Mucosa of gallbladder (tissue), 1 donor: Measurements from ENCODE around the gene ODC1. TPM values are rescaled to one million over a fixed set of nuclear protein-coding genes. Genes with fewer than 3 reads are reported as not detected.
A peak's percentile ranks its signal among the peaks of the same experiment; 100 is the strongest.
"Not testable (repeated sequence)": the region's sequence is repeated elsewhere in the genome, so short reads cannot be mapped to it uniquely, and the experiment has no call there.

Source experiments
- DNase-seq: peaks from one replicate; pipeline ENCODE4 v3.0.0-alpha.2; 2020; ENCODE audit warnings: low spot score
- total RNA-seq: library from RNA; stranded (reverse); gene quantifications from one replicate; pipeline ENCODE4 v1.2.1, GENCODE V29; 2021
- donor health status: DM: no; HTN: no; CAD: no.

Gene ODC1
- total RNA-seq, result 48.7 TPM

DNA sequence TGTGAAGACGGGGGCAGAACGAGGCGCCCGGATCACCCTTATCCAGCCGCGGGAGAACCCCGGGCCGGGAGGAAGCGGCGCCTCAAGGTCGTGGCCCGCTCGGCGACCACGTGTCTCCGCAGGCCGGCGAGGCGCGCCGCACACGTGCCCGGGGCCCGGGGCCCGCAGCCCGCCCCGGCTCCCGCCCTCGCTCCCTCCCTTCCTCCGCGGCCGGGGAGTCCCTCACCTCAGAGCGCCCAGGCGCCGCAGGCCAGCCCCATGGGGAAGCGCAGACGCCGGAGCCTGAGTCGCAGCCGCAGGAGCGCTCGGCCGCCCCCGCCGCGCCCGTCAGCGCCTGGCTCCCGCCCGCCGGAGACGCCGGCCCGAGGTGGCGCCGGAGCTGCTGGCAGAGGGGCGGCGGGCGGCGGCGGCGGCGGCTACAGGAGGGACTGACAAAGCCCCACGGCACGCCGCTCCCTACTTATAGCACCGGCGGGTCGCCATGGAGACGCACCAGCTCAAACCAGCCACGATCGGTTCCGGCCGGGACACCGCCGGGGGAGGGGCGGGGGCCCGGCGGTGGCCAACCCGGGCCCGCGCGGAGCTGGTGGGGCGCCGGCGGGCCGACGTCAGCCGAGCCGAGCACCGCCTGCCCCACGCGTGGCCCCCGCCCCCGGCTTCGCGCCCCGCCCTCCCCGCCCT lies at the start of gene ODC1:
Gene ODC1, minus strand, starts transcription at position 433 of the 681 bp plus-strand sequence. CDS start 3,295 bp downstream, outside the sequence.
- DNase-seq, result peak; percentile 96

DNA sequence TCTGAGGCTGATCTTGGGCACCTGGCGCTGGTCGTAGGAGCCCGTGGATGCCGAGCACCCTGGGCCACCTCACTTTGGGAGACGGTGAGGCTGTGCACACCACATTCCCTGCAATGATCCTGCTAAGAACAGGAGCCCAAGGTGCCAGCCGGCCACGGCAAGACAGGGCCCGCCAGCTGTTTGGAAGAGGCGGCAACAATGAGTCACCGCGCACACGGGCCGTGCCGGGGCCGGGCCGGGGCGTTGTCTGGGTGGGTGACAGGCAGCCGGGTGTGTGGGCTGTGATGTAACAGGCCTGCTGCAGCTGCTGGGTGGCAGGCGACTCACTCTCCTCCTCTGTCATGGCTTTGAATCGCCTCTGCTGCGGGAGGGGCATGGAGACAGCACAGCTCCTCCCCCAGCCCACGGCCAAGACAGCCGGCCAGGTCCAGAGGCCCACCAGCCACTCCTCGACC lies 49.7 kb upstream of the ODC1 start:
- DNase-seq, result peak; percentile 38

DNA sequence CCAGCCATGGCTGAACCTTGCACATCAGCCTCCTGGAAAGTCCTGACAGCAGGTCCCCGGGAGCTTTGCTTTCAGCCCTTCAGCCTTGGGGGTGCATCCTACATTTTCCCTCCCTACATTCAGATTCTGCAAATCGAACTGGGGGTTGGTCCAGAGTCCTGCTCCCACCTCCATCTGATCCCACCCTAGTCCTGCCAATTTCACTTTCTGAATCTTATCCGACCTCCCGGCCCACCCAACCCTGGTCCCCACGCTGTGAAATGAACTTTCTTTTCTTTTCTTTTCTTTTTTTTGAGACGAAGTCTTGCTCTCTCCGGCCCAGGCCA lies 47.8 kb upstream of the ODC1 start:
- no peak for DNase-seq

DNA sequence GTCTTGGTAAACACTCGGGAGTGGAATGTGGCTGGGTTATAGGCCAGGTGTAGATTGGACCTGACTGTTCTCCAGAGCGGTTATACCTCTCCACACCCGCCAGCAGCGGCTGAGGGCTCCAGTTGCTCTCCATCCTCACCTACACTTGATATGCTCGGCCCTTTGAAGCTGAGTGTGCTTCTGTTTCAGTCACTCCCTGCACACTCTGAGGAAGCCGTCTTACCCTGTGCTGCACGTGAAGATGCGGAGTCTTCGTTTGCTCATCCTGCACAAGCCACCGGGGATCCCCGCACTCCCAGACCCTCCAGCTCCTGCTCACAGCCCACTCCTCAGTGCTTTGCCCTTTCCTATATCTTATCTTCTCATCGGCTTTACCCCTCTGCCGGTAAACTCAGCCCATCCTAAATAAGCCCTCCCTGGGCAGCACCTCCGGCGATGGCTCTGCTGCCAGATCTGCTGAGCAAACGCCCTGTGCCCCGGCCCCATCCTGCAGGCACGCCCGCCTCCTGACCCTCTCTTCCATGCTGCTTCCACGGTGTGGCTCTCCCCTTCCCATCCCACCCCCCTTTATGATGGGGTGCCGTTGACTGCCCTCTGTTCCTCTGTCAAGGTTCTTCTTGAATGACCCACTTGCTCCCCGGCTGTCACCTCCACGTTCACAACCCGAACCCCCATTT lies 47.3 kb upstream of the ODC1 start:
- DNase-seq, result no peak

DNA sequence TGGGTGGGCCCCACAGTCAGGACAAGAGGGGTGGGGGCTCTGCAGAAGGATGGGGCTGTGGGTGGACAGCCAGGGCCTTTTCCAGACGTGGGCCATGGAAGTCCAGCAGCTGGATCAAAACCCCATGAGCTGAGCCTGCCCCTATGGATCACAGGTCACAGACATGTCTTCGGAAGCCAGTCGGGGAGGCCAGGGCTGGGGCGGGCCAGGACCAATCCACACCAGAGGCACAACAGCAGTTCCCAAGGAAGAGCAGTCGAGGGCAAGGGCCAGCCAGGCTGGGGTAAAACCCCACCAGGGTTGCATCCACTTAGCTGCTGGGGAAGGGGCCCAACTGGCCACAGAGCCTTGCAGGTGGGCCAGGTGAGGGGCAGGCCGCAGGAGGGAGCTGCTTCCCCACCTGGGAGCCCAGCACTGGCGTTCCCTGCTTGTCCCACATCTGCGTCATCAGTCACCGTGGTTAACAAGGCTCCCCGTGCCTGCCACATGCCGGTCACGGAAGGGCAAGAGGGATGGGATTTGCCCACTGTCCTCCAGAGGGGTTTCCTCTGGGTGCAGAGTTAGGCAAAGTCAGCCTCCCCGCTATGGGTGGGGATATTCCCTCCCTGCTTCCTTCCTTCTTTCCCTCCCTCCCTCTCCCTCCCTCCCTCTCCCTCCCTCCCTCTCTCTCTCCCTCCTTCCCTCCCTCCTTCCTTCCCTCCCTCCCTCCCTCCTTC lies 46.4 kb upstream of the ODC1 start:
- no peak for DNase-seq

DNA sequence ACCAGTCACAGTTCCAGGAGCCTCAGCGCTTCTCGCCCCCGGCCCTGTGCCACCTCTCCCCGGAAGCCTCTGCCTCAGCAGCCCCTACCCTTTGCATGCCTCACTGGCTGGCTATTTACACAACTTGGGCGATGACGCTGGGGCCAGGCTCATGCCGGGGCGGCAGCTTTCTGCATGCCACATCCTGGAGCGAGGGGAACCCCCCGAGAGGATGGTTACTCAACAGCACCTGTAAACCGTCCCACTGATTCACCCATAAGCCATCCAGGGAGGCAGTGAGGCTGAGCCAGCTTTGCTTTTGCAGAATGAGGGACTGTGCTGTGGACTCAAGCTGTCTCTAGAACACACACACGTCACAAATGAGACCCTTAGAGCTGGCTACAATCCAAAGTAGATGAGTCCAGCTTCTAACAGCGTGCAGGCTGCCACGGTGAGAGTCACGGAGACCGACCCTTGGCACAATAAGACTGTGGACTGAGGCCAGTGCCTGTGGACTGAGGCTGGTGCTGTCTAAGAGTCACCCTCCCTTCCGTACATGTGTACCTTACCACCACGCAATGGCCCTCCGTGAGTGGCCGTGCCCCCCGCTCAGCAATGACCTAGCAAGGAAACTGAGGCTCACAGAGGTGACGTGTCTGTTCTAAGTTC lies 45.6 kb upstream of the ODC1 start:
- DNase-seq, result peak; percentile 40

DNA sequence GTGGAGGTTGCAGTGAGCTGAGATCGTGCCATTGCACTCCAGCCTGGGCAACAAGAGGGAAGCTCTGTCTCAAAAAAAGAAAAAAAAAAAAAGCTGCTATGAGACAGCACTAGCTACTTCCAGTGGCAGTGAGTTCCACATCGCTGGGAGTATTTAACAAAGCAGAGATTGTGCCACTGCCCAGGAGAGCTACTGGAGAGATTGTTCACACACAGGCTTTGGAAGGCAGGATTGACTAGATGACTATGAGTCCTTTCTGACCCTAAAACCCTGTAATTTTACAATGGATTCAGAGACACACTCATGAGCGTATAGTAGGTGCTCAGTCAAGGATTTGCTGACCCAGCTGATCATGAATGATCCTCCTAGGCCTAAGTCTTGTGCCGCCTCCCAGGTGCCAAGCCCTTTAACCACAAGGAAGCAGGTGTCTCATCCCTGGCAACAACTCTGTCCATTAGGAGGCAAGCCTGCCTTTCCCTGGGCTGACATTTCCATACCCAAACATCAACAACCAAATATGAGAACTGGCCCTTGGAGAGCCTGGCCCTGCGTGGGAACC lies 45.0 kb upstream of the ODC1 start:
- DNase-seq, result no peak

DNA sequence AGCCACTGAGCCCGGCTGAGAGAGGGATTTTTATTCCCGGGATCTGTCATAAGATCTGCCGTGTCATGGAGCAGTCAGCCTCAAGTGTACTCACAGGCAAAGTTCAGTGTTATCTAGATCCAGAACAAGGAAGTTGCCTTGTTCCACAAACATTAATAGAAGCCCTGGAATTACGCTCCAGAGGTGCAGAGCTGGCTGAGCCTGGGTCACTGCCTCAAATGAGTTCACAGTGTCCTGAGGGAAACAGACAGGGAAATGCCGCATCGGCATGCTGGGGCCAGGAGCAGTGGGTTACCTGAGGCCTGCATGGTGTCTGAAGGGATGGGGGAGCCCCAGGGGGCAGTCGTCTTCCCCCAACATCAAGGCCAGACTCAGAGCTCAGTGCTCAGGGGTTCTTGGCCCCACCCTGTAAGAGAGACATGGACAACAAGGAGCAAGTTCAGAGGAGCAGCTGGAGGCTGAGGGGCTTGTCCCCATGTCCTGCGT lies 42.7 kb upstream of the ODC1 start:
- DNase-seq, result peak; percentile 57

DNA sequence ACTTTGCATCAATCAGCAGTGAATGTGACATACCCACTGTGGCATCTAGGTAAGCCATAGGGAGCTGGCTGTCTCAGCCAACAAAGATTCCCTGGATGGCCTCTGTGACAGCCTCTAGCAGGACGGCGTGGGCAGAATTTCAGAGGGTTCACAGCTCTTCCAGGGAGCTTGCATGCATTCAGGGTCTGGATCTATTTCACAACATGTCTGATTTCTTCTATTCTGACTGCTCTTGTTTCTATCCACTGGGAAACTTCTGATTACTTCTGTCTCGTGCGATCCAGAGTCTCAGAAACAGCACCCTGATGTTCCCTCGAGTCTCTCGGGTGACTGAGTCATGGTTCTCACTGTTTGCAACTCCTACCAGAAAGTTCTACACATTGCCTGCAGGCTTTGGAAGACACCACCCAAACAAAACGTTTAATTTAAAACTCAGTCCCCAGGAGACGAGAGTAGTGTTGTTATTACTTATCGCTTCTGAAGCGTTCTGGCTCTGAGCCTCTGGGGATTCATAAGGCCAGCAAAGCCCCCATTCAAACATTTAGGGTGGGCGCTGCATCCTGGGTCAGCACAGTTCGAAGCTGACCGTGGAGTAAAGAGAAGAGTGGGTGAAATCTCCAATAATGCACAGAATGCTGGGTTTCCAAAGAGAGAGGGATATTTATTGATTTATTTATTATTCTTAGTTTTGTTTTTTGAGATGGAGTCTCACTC lies 41.9 kb upstream of the ODC1 start:
- no peak for DNase-seq

DNA sequence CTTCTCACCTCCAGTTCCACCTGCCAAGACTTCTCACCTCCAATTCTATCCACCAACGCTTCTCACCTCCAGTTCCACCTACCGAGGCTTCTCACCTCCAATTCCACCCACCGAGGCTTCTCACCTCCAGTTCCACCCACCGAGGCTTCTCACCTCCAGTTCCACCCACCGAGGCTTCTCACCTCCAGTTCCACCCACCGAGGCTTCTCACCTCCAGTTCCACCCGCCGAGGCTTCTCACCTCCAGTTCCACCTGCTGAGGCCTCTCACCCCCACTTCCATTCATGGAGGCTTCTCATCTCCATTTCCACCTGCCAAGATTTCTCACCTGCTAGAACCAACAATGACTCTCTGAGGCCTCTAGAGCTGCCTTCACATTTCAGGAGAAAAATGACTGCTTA lies 40.0 kb upstream of the ODC1 start:
- not testable (repeated sequence) for DNase-seq

DNA sequence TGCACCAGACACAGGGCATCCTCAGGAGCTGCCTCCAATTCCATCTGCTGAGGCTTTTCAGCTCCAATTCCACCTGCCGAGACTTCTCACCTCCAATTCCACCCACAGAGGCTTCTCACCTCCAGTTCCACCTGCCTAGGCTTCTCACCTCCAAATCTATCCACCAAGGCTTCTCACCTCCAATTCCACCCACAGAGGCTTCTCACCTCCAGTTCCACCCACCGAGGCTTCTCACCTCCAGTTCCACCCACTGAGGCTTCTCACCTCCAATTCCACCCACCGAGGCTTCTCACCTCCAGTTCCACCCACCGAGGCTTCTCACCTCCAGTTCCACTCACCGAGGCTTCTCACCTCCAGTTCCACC lies 39.6 kb upstream of the ODC1 start:
- not testable (repeated sequence) for DNase-seq

DNA sequence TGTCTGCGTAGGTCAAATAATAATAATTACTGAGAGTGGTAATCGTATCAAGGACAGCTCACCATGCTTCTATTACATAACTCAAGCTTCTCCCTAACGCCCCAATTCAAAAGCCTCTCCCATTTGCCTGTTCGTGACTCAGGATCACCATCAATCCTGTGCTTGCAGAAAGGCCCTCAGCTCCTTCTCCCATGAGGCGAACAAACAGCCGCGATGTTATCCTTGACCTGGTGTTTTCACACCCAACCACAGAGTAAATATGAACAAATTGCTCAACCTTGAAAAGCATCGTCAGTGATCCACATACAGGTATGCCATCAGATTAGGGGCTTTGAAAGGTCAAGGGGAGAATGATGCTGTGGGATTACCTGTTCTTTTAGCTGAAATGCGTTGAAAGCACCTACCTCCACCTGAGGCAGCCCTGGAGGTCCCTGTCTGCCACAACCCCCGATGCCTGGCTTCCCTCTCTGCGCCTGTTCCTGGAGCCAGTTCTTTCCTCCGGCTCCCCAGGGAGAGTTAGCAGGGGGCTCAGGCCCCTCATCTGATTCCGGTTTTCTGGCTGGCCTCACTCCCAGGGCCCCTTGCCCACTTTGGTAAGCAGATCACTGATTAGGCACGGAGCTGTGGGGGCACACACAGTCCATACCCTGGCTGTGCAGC lies 39.1 kb upstream of the ODC1 start:
- no peak for DNase-seq

DNA sequence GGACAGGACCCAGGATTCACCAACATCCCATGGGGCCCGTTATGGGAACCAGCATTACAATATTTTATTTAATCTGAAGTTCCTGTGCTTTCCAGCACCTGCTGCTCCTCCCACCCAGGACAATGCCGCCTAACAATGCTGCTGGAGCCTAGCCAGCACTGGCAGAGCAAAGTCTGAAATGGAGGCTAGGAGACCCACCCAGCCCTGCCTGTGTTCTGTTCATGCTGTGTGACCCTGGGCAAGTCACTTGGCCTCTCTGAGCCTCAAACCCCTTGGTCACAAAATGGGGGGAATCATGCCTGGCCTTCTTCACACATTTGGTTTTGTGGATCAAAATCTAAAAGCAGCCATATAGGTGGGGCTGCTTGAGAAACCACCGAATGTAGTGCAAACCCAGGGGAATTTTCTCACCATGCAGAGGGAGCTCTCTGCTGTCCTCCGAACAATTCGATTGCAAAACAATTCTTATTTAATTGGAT lies 38.5 kb upstream of the ODC1 start:
- DNase-seq, result peak; percentile 72

DNA sequence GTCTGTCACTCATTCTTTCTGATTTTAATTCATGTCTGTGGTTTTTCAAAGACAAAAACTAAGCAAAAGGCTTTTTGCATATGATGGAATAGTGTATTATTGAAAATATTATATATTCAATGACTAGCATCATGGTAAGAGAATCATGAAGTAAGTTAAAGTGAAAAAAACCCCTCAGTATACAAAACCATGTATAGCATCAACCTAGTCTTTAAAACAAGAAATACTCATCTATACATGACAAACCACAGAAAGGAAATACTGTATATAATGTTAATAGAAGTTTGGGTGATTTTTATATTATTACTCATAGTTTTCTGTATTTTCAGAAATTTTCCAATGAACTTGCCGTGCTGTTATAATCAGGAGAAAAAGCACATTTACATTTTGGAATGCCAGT lies 38.0 kb upstream of the ODC1 start:
- no peak for DNase-seq

DNA sequence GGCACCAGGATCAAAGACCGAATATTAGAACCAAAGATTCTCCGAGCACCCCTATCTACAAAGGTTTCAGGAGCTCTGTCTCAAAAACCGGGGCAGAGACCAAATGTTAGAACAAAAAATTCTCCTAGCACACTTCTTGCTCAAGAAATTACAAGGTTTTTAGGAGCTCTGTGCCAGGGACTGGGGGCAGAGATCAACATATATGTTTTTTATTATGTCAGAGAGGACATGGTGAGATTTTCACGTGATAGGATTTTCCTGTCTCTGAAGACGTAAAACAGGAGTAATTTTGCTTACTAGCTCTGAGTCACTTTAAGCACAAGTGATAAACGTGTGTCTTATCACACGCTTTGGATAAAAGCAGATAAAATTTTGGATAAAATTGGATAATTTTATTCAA lies 34.8 kb upstream of the ODC1 start:
- no peak for DNase-seq

DNA sequence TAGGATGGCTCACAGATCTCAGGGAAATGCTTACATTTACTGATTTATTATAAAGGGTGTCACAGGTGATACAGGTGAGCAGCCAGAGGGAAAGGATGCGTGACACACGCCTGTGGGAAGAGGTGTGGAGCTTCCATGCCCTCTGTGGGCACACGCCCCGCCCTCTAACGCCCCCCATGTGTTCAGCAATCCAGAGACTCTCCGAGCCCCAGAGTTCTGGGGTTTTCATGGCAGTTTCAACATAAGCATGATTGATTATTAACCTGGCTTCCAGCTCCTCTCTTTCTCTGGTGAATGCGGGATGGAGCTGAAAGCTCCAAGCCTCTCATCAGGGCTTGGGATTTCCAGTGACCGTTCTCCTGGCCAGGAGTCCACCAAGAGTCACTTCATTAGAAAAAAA lies 34.3 kb upstream of the ODC1 start:
- no peak for DNase-seq

DNA sequence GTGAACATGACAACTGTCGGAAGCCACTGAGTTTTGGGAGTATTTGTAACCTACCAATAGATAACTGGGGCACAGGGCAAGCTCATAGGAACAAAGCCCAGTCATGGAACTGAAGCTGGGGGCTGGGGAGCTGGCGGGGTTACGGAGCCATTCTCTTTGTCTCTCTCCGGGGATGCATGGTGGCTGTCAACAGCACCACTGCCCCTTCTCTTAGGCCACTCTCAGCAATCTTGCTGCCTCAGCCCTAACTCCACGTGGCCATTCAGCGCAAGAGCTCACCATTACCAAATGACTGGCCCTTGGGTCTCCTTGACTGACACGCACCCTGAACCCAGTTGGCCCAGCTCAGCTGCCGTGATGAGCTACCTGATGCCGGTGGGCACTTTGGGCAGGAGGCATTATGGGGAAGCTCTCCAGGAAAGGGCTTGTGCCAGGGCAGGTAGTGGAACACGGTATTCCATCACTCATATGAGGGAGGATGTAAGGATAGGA lies 33.6 kb upstream of the ODC1 start:
- DNase-seq, result no peak

DNA sequence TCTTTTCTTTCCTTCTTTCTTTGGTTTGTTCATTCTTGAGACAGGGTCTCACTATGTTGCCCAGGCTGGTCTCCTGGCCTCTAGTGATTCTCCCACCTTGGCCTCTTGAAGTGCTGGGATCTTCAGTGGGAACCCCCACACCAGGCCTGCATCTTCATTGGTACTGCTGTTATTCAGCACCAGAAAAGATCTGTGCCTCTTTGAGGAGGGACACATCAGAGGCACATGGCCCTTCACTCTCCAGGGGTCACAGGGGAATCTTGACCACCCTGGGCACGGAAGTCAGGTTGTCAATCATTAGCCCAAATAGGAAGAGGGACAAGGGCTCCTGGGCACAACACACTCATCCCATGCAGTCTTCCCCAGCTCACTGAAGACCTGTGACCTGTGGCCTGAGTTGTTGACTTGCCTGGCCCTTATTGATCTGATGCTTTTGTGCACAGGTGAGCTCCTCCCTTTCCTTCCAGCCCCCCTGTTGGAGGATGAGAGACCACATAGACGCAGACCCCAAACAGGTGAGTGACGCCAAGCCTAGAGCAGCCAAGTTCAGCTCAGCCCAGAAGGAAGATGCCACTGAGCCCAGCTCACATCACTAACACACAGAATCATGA lies 33.0 kb upstream of the ODC1 start:
- DNase-seq, result no peak

DNA sequence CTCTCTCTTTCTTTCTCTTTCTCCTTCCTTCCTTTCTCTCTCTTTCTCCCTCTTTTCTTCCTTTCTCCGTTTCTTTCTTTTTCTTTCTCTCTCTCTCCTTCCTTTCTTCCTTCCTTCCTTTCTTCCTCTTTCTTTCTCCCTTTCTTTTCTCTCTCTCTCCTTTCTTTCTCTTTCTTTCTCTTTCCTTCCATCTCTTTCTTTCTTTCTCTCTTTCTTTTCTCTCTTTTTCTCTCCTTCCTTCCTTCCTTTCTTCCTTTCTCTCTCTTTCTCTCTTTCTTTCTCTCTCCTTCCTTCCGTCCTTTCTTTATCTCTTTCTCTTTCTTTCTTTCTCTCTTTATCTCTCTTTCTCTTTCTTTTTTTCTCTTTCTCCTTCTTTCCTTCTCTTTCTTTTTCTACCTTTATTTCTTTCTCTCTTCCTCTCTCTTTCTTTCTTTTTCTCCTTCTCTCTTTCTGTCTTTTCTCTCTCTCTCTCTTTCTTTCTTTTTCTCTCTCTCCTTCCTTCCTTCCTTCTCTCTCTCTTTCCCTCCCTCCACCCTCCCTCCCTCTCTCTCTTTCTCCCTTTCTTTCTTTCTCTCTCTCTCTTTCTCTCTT lies 32.3 kb upstream of the ODC1 start:
- no peak for DNase-seq

DNA sequence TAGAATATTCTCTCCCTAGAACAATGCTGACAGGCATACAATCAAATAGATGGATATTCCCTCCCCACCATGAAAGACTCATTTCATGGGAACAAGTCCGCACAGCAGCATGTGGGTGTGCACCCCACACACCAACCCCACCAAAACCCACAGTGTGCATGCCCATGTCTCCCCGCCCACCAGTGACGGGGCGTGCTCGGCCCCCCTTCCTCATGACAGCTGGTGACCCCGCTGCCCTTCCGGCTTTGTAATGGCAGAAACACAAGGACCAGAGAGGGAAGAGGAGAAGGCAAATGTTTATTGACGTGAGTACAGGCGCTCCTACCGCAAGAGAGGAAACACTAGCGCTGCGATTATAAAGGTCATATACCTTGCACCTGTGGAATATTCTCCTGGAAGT lies 30.8 kb upstream of the ODC1 start:
- DNase-seq, result no peak
